ENCODE data around the gene RAB3IL1. TPM values are rescaled to one million over a fixed set of nuclear protein-coding genes. Genes with fewer than 3 reads are reported as not detected.

The RAB3IL1 gene
- total RNA-seq, 1 donor from 2014 or later: 0.34 TPM

DNA sequence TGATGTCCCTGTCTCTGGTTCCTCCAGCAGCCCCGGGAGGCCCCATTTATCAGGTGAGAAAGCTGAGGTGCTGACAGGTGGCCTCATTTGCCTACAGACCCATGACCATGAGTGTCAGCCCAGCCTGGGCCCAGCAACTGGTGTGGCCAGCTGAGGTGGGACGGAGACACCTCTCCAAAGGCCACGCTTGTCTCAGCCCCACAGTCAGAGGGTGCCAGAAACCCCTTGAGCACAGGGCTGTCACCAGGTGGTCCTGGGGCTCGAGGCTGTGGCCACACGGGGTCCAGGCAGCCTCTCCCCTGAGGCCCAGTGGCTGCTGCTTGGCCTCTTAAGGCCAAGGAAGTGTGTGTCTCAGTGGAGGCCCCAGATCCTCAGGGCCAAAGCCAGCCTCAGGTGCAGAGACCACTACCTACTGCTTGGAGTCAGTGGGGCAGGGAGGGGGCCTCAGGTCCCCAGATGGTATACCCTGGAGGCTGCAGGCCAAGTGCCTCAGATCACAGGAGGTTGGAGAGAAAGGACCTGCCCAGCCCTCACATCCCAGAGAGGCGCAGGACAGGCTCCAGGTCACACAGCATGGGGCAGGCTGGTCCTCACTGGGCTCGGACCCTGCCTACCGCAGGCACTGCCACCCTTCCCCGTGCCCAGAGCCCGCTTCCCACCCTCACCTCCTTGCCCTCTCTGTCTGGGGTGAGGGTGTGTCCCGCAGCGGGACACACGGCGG, 11.4 kb downstream of the RAB3IL1 start:
- intact Hi-C loops (cut with micrococcal nuclease): no loop called here

DNA sequence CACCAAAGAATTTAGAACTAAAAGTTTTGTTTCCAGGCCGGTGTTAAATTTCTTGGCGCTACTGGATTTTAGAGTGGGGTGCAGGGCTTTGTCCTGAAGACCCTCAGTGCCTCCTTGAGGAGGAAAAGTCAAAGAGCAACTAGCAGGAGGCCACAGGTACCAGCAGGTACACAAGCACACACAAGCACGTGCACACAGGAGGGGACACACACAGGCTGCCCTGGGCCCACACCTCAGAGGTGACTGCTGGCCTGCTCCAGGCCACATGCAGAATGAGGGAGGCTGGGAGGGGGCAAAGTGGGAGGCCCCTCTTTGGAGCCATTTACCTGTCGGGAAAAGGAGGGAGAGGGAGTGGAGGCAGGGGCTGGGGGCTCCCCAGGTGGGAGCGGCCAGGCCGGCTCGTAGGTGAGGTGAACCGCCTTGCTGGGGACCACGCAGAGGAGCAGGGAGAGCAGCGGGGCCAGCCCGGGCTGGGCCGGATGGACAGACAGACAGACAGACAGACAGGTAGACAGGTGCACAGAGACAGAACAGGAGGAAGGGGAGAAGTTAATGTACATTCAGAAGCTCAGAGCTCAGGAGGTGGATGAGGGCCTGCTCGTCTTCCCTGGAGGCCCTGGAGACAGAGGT, 12.2 kb downstream of the RAB3IL1 start:
- intact Hi-C loops (cut with micrococcal nuclease): no loop called here

DNA sequence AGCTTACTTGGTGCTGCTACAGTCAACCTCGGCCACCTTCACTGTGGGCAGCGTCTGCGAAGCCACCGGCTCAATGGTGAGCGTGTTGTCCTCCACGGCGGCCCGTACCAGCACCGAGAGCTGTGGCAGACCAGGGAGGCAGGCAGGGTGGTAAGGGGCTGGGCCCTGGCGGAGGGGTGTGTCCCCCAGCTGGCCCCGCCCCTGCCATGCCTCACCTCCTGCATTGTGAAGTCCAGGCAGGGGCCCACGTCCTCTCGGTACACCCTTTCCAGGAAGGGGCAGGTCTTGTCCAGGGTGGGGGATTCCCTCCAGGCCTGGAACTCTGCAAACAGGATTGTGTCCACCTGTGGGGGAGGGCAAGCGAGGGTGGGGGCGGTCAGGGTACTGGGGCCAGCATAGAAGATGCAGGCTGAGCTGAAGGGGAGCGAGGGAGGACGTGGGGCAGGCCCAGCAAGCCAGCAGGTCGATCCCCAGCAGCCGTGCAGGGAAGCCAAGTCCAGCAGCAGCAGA, 12.8 kb downstream of the RAB3IL1 start:
- intact Hi-C loops (cut with micrococcal nuclease): no loop called here

DNA sequence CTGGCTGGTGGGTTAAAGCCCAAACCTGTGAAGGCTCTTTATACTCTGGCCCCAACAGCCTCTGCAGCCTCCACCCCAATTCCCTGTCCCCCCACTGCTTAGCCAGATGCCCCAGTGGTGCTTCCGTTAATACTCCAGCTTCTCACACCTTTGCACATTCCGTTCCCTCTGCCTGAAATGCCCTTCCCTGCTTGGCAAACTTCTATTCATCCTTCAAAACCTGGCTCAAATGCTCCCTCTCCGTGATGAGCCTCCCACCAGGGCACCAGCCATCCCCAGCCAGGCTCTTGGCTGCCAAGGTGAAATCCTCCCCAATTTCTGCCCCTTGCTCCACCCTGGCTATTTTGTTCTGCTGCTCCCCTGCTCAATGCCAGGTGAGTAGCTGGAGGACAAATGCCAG, 13.5 kb downstream of the RAB3IL1 start:
- intact Hi-C loops (cut with micrococcal nuclease): no loop called here

DNA sequence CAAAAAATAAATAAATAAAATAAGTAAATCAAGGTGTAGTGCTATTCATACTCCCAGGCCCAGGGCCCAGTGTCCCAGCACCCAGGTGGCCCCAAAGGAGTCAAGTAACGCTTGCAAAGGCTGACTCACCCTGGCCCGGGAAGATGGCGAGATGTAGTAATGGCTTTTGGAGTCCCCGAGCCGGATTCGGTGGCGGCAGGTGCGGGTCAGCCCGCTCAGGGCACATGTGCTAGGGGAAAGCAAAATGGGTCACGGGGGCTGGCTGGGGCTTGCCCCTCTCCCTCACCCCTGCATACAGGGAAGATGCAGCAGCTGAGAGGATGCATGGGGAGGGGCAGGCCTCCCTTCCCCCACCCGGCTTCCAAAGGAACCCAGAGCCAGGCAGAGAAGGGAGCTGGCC, 15.1 kb downstream of the RAB3IL1 start:
- intact Hi-C loops (cut with micrococcal nuclease): no loop called here

DNA sequence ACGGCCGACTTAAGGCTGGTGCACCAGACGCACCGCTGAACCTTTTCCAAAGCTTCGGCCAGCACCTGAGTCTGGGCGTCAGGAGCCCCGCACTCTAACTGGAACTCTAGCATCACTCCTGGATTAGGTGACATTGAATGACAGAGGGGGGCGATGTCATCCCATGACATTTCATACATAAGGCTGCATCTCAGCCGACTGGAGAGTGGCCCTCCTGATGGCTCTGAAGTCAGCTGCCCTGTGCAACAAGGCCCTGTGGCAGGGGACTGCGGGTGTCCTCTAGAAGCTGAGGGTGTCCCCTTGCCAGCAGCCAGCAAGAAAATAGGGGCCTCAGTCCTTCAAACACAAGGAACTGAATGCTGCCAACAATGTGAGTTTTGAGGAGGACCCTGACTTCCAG, 16.0 kb downstream of the RAB3IL1 start:
- intact Hi-C loops (cut with micrococcal nuclease): no loop called here

DNA sequence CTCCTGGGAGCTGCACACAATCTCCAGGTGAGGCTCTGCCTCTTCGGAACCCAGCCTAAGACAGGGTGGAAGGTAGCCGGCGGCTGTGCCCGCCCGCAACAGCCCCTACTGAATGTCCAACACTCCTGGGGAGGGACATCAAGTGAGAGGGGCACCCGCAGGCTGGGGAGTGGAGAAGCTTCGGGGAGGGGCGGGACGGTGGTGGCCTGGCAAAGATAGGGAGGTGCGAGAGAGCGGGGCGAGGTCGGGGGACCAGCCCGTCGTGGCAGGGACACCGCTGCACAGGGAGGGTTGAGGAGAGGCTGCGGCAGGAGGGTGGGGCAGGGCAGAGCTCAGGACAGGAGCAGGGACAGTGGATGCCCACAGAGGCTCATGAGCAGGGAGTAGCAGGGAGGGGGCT, 17.1 kb downstream of the RAB3IL1 start:
- intact Hi-C loops (cut with micrococcal nuclease): no loop called here

DNA sequence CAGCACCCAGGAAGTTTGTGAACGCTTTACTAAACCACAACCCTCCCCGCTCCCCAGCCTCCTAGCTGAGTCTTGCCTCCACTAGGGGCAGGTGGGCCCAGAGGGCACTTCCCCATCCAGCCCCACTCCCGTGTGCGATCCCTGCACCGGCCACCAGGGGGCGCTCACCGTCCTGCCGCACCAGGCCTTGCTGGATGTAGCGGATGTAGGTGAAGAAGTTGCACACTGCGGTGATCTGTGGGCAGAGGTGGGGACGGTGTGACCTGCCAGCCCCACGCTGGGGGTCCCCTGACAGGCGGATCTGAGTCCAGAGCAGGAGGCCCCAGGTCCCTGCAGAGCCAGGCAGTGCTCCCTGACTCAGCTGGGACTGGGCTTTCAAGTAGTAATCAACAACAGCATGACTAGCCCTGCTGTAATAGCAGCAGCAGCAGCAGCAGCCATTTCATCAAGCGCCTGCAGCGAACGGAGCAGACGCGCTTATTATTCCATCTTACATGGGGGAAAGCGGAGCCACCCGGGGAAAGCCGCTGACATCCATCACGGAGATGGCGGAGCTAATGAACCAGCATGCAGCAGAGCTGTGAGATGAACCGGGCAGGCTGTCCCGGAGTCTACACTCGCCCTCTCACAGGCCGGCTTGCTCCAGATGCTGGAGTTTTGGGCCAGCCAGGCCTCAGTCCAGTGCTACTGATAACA, 18.1 kb downstream of the RAB3IL1 start:
- intact Hi-C loops (cut with micrococcal nuclease): loop anchor here (1.0 kb wide), 8 partner anchors 8 to 209 kb away; partner anchors contain the start of gene FADS3

DNA sequence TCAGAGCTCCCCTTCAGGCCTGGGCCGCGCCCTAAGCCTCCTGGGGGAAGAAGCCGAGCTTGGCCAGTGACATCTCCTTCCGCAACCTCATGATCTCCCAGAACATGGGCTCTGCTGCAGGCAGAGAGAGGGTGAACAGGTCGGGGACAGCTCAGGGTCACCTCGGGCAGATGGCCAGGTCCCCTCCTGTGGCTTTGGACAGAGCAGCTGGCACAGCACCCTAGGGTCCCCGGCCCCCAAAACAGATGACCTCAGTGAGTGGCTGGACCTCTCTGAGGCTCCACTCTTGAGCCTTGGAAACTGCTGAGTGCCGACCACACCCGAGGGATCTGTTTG, 19.2 kb downstream of the RAB3IL1 start:
- intact Hi-C loops (cut with micrococcal nuclease): no loop called here

DNA sequence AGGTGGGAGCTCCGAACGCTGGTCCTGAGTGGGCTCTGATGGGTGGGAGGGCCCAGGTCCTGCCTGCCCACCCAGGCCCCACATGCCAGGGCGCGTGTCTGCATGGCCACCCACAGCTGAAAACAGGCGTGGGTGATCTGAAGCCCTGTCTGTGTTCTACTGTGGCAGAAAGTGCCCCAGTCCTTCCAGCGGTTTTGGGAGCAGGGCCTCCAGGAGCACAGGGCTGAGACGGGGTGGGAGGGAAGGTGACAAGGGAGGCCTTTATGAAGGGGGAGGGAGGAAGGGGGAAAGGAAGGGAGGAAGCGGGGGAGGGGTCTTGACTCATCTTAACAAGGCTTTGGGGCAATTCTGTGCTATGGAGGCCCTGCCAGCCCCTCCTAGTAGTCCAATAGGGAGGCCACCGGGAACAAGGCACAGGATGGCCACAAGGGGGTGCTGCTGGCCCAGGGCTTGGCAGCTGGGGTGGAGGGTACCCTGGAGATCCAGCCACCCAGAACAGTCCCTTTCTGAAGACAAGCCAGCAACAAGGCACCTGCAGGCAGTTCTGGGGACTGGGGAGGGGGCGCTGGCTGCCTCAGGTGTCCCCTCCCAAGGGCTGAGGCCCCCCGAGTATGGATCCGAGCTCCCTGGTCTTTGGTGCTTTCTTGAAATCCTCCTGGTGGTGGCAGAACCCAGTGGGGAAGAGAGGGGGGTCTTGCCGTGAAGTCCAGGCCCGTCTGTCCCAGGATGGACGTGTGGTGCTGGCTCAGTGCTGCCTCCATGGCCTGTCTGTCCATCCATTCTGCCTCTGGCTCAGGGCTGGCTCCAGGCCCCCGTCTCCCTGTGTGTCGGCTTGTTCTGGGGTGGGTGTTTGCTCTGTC, 19.7 kb downstream of the RAB3IL1 start:
- intact Hi-C loops (cut with micrococcal nuclease): loop anchor here (1.0 kb wide), 1 partner anchor 227 kb away; the partner anchor contains the start of gene INCENP

DNA sequence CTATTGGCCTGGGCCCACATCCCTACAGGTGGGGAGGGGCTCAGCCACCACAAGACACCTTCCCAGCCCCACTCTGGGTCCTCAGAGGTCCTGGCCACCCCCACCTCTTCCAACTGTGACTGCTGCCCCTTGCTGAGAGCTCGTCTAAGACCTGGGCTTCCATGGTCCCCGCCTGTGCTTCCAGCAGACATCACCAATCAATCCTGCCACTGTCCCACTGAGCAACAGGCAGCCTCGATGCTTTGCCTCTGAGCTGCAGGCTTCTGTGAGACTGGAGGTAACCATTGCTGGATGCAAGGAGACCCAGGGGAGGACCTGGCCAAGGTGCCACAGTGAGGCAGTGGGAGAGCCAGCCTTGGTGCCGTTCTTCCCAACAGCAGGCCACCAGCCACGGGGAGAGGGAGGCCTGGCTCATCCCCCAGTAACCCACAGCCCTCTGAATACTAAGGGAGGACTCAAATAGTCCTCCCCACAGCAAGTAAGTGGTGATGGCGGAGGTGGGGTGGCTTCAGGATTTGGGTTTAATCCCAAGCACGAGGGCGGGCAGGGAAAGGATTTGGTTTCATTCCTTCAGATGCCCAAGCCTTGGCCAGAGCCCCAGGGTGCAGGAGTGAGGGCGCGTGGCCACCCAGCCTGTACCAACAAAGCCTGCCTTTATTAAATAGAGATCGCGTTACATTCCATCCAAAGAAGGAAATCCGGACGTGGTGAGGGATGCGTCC, 20.5 kb downstream of the RAB3IL1 start:
- intact Hi-C loops (cut with micrococcal nuclease): loop anchor here (1.0 kb wide), 1 partner anchor 227 kb away; the partner anchor contains the start of gene INCENP

DNA sequence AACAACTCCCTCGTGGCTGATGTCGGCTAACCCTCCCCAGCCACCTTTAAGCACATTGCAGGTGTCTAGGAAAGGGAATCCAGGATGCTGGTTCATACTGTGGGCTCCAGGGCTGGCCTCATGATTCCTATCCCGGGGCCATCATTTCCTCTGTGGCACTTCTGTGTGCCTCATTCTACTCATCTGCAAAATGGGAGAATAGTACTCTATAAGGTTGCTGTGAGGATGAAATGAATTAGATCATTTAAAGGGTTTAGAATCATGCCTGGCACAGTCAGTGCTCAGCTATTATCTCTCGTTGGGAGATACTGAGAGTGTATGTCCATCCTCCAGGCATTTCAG, 21.7 kb downstream of the RAB3IL1 start:
- intact Hi-C loops (cut with micrococcal nuclease): no loop called here

DNA sequence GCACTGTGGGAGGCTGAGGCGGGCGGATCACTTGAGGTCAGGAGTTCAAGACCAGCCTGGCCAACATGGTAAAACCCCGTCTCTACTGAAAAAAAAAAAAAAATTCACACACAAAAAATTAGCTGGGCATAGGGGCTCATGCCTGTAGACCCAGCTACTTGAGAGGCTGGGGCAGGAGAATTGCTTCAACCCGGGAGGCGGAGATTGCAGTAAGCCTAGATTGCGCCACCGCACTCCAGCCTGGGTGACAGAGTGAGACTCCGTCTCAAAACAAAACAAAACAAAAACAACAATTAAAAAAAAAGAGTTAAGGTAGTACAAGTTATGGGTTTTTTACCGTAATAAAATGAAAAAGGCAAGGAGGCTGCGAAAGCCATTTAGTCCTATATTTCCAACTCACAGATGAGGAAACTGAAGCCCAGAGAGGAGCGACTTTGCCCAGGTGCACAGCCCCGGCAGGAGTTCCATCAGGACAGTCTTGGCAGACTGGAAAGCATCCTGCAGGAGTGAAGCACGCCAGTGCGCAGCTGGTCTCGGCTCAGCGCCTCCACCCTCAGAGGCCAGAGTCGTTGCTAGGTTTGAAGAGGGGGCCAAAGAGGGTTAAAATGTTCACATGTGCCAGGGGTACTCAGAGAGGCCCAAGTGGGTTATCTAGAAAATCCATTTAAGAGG, 22.2 kb downstream of the RAB3IL1 start:
- intact Hi-C loops (cut with micrococcal nuclease): no loop called here

DNA sequence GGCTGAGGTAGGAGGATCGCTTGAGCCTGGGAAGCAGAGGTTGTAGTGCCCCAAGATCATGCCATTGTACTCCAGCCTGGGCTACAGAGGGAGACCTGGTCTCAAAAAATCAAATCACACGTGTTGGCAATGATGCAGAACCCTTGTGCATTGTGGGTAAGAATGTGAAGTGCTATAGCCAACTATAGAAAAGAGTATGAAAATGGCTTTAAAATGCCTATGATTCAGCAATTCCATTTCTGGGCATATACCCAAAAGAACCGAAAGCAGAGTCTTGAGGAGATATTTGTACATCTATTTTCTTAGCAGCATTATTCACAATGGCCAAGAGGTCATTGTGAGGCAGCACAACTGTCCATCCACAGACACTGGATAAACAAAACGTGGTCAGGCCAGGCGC, 23.4 kb downstream of the RAB3IL1 start:
- intact Hi-C loops (cut with micrococcal nuclease): no loop called here

DNA sequence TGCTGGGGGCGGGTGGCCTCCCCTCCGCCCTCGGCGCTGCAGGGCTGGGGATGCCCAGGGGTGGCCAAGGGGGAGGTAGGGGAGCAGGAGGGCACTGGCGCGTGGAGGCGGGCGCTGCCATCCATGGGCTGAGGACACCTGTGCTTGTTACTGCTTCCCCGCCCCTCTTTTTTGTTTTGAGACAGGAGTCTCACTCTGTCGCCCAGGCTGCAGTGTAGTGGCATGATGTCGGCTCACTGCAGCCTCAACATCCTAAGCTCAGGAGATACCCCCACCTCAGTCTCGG, 25.3 kb downstream of the RAB3IL1 start:
- intact Hi-C loops (cut with micrococcal nuclease): no loop called here

DNA sequence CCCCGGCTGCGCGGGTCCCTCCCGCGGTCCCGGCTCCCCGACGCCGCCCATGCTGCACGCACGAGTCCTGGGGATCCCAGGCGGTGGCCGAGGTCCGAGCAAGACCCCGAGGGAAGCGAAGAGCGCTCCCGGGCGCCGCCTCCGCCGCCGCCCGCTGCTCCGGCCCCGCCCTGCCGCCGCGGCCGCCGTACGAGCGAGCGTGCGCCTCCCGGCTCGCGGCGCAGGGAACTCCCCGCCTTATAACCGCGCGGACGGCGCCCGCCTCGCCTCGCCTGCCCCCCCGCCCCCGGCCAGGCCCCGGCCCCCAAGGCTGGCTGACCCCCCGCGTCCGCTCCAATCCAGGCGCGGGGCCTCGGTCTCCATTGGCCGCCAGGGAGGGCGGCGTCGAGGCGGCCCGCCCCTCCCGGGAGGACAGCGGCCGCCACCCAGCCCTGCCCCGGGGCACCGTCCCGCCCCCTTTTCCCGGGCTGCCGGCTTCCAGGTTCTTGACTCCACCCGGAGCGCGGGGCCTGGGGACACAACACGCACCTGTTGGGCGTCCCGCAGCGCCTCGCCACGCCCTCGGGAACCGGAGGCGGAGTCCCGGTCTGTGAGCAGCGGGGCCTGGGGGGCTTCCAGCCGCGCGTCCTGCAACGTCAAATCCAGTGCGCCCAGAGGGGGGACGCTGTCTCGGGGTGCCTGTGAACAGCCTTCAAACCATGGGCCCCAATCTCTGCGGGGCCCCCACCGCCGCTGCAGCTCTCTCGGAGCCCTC, 25.9 kb downstream of the RAB3IL1 start, which contains the start of gene FADS3:
Gene FADS3 (minus strand): TSS at position 215 of the 754 bp plus-strand sequence. CDS start 164 bp downstream, at position 51.
- intact Hi-C loops (cut with micrococcal nuclease): loop anchor here (1.0 to 2.0 kb wide), 8 partner anchors 8 to 232 kb away; partner anchors contain the start of genes FEN1, FTH1 and TMEM258

DNA sequence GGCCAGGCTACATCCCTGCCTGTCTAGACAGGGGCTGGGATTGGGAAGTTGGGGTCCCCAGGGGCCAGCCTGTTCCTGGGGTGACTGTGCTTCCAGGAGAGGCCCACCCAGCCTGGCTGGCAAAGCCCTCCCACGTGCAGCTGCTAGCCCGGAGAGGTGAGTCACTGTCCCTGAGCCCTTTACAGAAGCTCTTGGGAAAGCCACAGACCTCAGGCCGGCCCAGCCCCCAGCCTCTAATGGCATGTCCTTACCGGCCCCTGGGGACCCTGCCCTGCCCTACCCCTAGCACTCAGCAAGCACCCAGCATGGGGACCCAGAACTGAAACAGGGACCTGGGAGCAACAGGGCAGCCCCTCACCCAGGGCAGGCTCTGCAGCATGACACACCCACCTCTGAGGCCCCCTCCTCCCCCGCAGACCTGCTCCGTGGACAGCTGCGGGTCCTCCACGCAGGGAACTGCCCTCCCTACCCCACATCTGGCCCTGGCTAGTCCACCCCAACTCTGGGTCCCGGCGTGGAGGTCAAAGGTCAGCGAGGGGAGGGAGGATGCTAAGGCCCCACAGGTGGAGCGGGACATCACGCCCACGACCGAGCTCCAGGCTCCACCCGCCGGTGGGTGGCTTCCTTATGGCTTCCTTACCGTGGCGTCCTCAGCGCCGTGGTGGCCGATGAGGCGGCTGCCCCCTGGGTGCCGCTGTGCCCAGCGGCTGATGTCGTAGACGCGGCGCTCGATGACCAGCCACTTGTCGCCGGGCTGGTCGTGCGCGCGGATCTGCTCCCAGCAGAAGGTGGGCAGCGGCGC, 26.6 kb downstream of the RAB3IL1 start:
- intact Hi-C loops (cut with micrococcal nuclease): loop anchor here (1.0 to 2.0 kb wide), 8 partner anchors 9 to 233 kb away; partner anchors contain the start of genes FEN1, FTH1 and TMEM258

DNA sequence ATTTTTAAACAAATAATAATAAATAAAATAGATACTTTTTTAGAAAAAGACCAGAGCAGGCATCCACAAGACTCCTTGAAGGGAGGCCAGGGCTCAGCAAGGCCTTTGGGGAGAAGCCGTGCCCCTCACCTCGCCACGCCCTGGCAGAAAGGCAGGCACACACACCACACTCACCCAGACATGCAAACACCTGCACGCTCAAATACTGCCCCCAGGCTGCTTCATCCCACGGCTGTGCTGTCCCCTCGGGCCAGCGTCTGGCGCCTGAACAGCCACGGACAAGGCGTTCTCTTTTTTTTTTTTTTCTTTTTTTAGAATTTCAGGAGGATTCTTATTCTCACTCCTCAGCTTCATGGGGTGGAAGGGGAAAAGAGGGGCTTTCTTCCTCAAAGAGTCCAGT, 27.5 kb downstream of the RAB3IL1 start:
- intact Hi-C loops (cut with micrococcal nuclease): loop anchor here (2.0 kb wide), 1 partner anchor 77 kb away; the partner anchor contains the start of gene FTH1
